Skeletal muscle cell (primary cell): ENCODE results near the gene SIK3.

Experiments
- DNase-seq: peaks from one replicate; pipeline ENCODE4 v3.0.0-alpha.2; 2010; ENCODE audit warnings: low read depth
- H3K4me3 ChIP-seq: 2 replicates; pipeline ENCODE4 v1.5.1; 2011; ENCODE audit warnings: low read depth, mild to moderate bottlenecking, control low read depth, low read length, moderate library complexity

Gene SIK3

GRCh38 chr11:116984186-116984585, 114.0 kb downstream of the SIK3 start:
- peak; percentile 57 for DNase-seq
- no peak overlapping the region for H3K4me3 ChIP-seq

GRCh38 chr11:116981266-116981885, 116.9 kb downstream of the SIK3 start:
- no peak for DNase-seq
- no peak overlapping the region for H3K4me3 ChIP-seq

- no peak overlapping the region for H3K4me3 ChIP-seq
- DNase-seq, result no peak
Observed at GRCh38 chr11:116980136-116980793, 118.0 kb downstream of the SIK3 start.

GRCh38 chr11:116976941-116977570, 121.2 kb downstream of the SIK3 start:
- DNase-seq, result no peak
- H3K4me3 ChIP-seq, result no peak overlapping the region

GRCh38 chr11:116975661-116976060, 122.6 kb downstream of the SIK3 start:
- DNase-seq, result no peak
- no peak overlapping the region for H3K4me3 ChIP-seq

GRCh38 chr11:116973270-116973669, 125.0 kb downstream of the SIK3 start:
- no peak overlapping the region for H3K4me3 ChIP-seq
- no peak for DNase-seq

GRCh38 chr11:116972691-116973090, 125.5 kb downstream of the SIK3 start:
- no peak for DNase-seq

GRCh38 chr11:116970485-116971292, 127.5 kb downstream of the SIK3 start:
- no peak for DNase-seq
- no peak overlapping the region for H3K4me3 ChIP-seq

More at GRCh38 chr11:116972691-116973090, 125.5 kb downstream of the SIK3 start:
- no peak overlapping the region for H3K4me3 ChIP-seq

- no peak for DNase-seq
- H3K4me3 ChIP-seq, result no peak overlapping the region
Observed at GRCh38 chr11:116969694-116970093, 128.5 kb downstream of the SIK3 start.

GRCh38 chr11:116964269-116964668, 134.0 kb downstream of the SIK3 start:
- no peak for DNase-seq
- H3K4me3 ChIP-seq, result no peak overlapping the region

- no peak overlapping the region for H3K4me3 ChIP-seq
- DNase-seq, result no peak
Observed at GRCh38 chr11:116963813-116964212, 134.4 kb downstream of the SIK3 start.

- H3K4me3 ChIP-seq, result no peak overlapping the region
- DNase-seq, result peak; percentile 30
Observed at GRCh38 chr11:116962108-116962507, 136.1 kb downstream of the SIK3 start.

- H3K4me3 ChIP-seq, result no peak overlapping the region
- peak; percentile 40 for DNase-seq
Observed at GRCh38 chr11:116960930-116961329, 137.3 kb downstream of the SIK3 start.

GRCh38 chr11:116958246-116958645, 140.0 kb downstream of the SIK3 start:
- no peak overlapping the region for H3K4me3 ChIP-seq
- no peak for DNase-seq

- DNase-seq, result no peak
- no peak overlapping the region for H3K4me3 ChIP-seq
Observed at GRCh38 chr11:116955949-116956348, 142.3 kb downstream of the SIK3 start.

GRCh38 chr11:116955548-116955947, 142.7 kb downstream of the SIK3 start:
- no peak for DNase-seq
- no peak overlapping the region for H3K4me3 ChIP-seq

GRCh38 chr11:116953530-116954285, 144.5 kb downstream of the SIK3 start:
- H3K4me3 ChIP-seq, result no peak overlapping the region
- DNase-seq, result no peak

GRCh38 chr11:116951762-116952161, 146.5 kb downstream of the SIK3 start:
- no peak for DNase-seq
- H3K4me3 ChIP-seq, result no peak overlapping the region

GRCh38 chr11:116950210-116950609, 148.0 kb downstream of the SIK3 start:
- DNase-seq, result no peak
- H3K4me3 ChIP-seq, result no peak overlapping the region
